Omental fat pad (tissue), 4 donors: ENCODE measurements around the gene OVCH1. TPM values are rescaled to one million over a fixed set of nuclear protein-coding genes. Genes with fewer than 3 reads are reported as not detected.

Experiments used
- ATAC-seq: fragments of 150-250 bp; one replicate; pipeline ENCODE4 v1.9.1; 2016; ENCODE audit warnings: mild to moderate bottlenecking, moderate library complexity; ENCODE audit not compliant: low FRiP score
- DNase-seq: peaks from one replicate; pipeline ENCODE4 v3.0.0-alpha.2; 2019; ENCODE audit warnings: low spot score
- total RNA-seq, 4 donors: library from RNA; depleted of rRNA; stranded (reverse); fragments of >200 nt; gene quantifications; one replicate each; pipeline ENCODE4 v1.1.0, GENCODE V29; 2016
- TF ChIP-seq, protein P1 (sequence below), 3 donors: fragments of 450-650 bp; IDR thresholded peaks; one replicate each; pipeline ENCODE4 v1.5.1; 2016 to 2017; ENCODE audit warnings: antibody characterized with exemption in 3 of 3, mild to moderate bottlenecking in 3 of 3, moderate library complexity in 2 of 3

The OVCH1 gene
- total RNA-seq, 4 donors from 2014 or later = 0.19 to 0.79 (median 0.37) TPM

DNA sequence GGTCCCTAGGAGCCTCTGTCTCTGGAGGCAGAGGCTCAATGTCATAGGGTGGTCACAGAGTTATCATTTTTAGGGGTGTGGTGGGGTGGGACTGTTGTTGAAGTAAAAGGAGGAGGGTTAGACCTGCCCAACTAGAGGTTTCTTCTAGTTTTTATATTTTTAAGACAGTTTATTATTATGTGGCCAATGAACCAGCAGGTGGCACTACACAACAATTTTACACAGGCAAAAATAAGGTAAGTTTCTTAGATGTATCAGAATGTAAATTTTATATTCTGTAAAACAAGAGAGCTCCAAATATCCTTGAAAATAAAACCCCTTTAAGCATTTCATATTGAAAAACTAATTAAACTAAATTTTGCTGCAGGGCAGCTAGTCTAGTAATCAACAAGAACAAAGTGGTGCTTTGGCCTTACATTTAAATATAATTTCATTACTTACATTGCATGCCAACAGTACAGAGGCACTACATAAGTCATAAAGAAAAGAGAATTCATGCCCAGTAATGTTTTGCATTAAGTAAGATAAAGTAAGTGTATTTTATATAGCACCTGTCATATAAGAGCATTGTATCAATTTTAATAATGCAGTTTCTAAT, 22.2 kb upstream of the OVCH1 start:
- DNase-seq = no peak
- ATAC-seq = no peak
- TF ChIP-seq, protein P1, sequence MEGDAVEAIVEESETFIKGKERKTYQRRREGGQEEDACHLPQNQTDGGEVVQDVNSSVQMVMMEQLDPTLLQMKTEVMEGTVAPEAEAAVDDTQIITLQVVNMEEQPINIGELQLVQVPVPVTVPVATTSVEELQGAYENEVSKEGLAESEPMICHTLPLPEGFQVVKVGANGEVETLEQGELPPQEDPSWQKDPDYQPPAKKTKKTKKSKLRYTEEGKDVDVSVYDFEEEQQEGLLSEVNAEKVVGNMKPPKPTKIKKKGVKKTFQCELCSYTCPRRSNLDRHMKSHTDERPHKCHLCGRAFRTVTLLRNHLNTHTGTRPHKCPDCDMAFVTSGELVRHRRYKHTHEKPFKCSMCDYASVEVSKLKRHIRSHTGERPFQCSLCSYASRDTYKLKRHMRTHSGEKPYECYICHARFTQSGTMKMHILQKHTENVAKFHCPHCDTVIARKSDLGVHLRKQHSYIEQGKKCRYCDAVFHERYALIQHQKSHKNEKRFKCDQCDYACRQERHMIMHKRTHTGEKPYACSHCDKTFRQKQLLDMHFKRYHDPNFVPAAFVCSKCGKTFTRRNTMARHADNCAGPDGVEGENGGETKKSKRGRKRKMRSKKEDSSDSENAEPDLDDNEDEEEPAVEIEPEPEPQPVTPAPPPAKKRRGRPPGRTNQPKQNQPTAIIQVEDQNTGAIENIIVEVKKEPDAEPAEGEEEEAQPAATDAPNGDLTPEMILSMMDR (IDR thresholded peaks at IDR 0.05) = no peak

DNA sequence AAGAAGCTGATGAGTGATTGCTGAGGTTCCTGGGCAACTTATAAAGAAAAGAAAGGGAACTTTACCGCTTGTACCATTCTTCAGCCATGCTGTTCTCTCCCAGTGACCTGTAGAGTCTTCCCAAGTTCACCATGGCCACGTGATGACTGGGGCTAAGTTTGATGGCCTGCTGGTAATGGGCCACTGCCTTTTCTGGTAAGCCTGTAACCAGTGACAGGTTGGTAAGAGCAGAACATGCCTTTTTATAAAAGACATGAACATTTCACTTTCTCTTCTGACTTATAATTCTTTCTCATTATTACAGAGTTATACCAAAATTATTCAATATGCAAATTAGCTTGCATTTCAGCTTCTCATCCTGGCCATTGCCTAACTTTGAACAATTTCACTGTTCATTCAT, 20.9 kb upstream of the OVCH1 start:
- TF ChIP-seq, protein P1 (IDR thresholded peaks at IDR 0.05) = no peak
- DNase-seq (no peak), ATAC-seq (no peak)

DNA sequence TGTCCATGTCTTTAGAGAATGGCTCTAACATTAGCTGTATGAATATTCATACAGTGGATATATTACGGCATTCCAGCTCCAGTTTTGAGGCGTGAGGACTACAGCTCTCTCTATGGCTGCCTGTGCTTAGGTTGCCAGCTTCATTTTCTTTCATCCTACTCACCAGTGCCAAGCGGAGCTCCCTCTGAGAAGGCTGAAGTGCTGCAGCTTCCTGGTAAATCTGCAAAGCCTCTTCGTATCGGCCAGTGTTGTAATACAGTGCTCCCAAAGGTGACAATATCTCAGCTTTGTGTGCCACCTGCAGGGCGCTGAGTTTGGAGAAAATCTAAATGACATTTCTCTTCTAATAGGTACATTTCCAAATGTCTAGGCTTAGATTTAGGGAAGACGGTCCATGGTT, 19.8 kb upstream of the OVCH1 start:
- no peak for ATAC-seq
- TF ChIP-seq, protein P1 (IDR thresholded peaks at IDR 0.05) = no peak
- DNase-seq = no peak

DNA sequence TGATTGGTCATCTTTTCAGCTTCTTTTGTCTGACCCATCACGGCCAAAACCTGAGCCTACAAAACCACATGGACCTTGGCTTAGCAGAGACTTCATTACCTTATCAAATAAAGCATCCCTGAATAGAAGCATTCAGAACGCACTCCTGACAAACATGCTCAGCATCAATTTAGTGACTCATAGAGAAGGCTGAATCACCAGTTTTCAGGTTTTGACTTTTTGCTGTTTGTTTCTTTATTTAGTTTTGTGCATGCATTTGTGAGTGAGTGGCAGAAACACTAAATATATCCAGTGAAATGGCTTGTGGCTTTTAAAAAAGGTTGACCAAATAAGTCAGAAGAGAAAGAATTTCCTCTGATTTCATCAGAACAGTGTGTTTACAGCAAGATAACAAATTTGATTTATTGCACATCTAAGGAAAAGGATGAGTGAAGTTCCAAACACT, 19.0 kb upstream of the OVCH1 start:
- DNase-seq (no peak), ATAC-seq (no peak)
- TF ChIP-seq, protein P1 (IDR thresholded peaks at IDR 0.05) = no peak

DNA sequence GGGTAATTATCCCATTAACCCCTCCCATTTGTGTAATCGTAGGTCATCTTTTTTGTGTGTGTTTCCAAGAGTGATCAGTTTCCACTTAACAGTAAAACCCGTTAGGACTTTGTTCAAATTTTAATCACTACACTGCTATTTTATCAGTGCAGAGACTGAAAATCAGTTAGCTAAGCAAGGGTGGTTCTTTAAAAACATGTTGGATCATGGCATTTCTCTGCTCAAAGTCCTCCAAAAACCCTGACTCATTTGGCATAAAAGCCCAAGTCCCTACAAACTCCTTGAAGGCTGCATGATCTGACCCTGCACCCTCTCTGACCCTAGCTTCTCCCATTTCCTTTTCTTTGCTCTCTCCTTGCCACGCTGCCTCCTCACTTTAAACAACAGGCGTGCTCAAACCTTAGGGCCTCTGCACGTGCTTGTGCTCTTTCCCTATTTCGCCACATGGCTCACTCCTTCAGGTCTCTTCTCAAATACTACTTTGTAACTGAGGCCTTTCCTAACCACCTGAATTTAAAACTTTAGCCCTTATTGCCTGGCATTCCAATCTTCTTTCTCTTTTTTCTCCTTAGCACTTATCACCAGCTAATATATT, 13.2 kb upstream of the OVCH1 start:
- ATAC-seq (no peak), DNase-seq (no peak)
- TF ChIP-seq, protein P1 (IDR thresholded peaks at IDR 0.05) = no peak

DNA sequence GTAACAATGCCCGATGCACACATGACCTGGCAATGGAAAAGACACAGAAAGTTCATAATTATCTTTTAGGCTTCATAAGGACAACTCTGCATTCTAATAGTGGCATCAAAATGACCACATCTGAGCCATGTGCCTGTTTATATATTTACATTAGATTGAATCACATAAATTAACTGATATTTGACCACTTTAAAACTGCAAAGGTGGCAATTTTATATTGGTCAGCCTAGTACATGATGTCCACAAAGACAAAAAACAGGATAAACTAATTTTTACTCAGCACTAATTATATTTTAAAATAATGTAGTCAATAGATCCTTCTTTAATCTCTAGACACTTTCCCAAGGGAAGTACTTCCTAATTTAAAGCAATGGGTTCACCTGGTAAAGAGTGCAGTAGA, 12.0 kb upstream of the OVCH1 start:
- no peak for DNase-seq
- TF ChIP-seq, protein P1 (IDR thresholded peaks at IDR 0.05) = no peak
- ATAC-seq = no peak

DNA sequence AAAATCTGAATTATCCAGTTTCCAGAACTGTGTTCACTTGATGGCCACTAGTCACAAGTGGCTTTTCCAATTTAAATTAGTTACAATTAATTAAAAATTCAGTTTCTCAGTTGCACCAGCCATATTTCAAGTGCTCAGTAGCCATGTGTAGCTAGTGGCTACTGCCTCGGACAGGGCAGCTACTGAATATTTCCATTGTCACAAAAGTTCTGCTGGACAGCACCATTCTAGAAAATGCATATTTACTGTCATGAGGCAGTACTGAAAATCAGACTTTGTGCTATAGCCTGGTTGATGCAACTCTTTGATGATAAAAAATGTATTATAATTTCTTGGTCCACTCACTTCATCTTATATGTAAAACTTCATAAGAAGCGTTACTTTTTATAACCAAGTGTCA, 11.5 kb upstream of the OVCH1 start:
- TF ChIP-seq, protein P1 (IDR thresholded peaks at IDR 0.05) = no peak
- DNase-seq = no peak
- no peak for ATAC-seq
